CD4-positive, alpha-beta memory T cell (primary cell): ENCODE data around the gene SLC25A45. TPM values are rescaled to one million over a fixed set of nuclear protein-coding genes. Genes with fewer than 3 reads are reported as not detected.

Source experiments
- CTCF ChIA-PET: fragments of 350-600 bp; sonication (Branson Sonifier 250); formaldehyde crosslinking; loops from one replicate; lab custom pipeline; 2021; ENCODE audit warnings: inconsistent platforms; ENCODE audit not compliant: partially characterized antibody; lab: Charles Lee
- POLR2A ChIA-PET: fragments of 350-600 bp; sonication (Branson Sonifier 250); formaldehyde crosslinking; loops from one replicate; lab custom pipeline; 2021; ENCODE audit not compliant: partially characterized antibody; lab: Charles Lee
- DNase-seq, 5 donors: peaks; one replicate each; pipeline versions ENCODE4 v3.0.0 to v3.0.0-alpha.2; 2020 to 2022; ENCODE audit warnings: mixed read lengths in 1 of 5
- H3K27ac ChIP-seq: one replicate; pipeline ENCODE4 v1.7.0; 2013; ENCODE audit warnings: low read depth, low read length
- H3K27me3 ChIP-seq: 2 replicates; pipeline ENCODE4 v1.7.0; 2013; ENCODE audit warnings: mild to moderate bottlenecking, low read length, moderate library complexity; ENCODE audit not compliant: insufficient read depth
- H3K36me3 ChIP-seq: 2 replicates; pipeline ENCODE4 v1.7.0; 2013; ENCODE audit warnings: mild to moderate bottlenecking, low read length, moderate library complexity; ENCODE audit not compliant: insufficient read depth
- H3K4me1 ChIP-seq: 2 replicates; pipeline ENCODE4 v1.7.0; 2013; ENCODE audit warnings: mild to moderate bottlenecking, low read length, moderate library complexity; ENCODE audit not compliant: insufficient read depth
- H3K4me3 ChIP-seq, 2 donors: one replicate each; pipeline ENCODE4 v1.7.0; 2013; ENCODE audit warnings: low read length in 2 of 2, mild to moderate bottlenecking in 1 of 2
- H3K9me3 ChIP-seq, 2 donors: one replicate each; pipeline ENCODE4 v1.7.0; 2013; ENCODE audit warnings: low read length in 2 of 2, control low read depth in 1 of 2; ENCODE audit not compliant: control insufficient read depth in 1 of 2
- H3K27ac Mint-ChIP-seq, 7 donors: one replicate each; pipeline ENCODE4 v1.8.0; 2020 to 2021; ENCODE audit warnings: mixed read lengths in 7 of 7, mild to moderate bottlenecking in 6 of 7, inconsistent platforms in 3 of 7, moderate library complexity in 3 of 7
- H3K27me3 Mint-ChIP-seq, 2 donors: one replicate each; pipeline ENCODE4 v1.8.0; 2020 to 2021; ENCODE audit warnings: mixed read lengths in 2 of 2
- H3K36me3 Mint-ChIP-seq, 2 donors: one replicate each; pipeline ENCODE4 v1.8.0; 2020 to 2021; ENCODE audit warnings: mixed read lengths in 2 of 2, inconsistent platforms in 1 of 2, mild to moderate bottlenecking in 1 of 2
- H3K4me1 Mint-ChIP-seq, 4 donors: one replicate each; pipeline ENCODE4 v1.8.0; 2020 to 2021; ENCODE audit warnings: mixed read lengths in 4 of 4, mild to moderate bottlenecking in 1 of 4
- H3K4me3 Mint-ChIP-seq, 8 donors: one replicate each; pipeline ENCODE4 v1.8.0; 2020 to 2021; ENCODE audit warnings: mixed read lengths in 8 of 8, mild to moderate bottlenecking in 7 of 8, moderate library complexity in 6 of 8, inconsistent platforms in 3 of 8
- H3K9me3 Mint-ChIP-seq, 8 donors: one replicate each; pipeline ENCODE4 v1.8.0; 2020 to 2021; ENCODE audit warnings: mixed read lengths in 8 of 8, mild to moderate bottlenecking in 5 of 8, inconsistent platforms in 3 of 8, moderate library complexity in 1 of 8
- intact Hi-C: fragments of 100-400 bp; cut with micrococcal nuclease; formaldehyde crosslinking; loops from one replicate; pipeline ENCODE4 v1.15.1; 2023
- polyA plus RNA-seq, 2 donors: library from polyadenylated mRNA; unstranded; fragments of 300-500 nt; fragmentation: Illumina TruSeq; gene quantifications; one replicate each; pipeline ENCODE4 v1.2.3, GENCODE V29; 2021
- total RNA-seq, 2 experiments: library from RNA; stranded (reverse); gene quantifications; one replicate each; pipeline ENCODE4 v1.2.3, GENCODE V29; 2021

SLC25A45 gene
- 10 to 100 TPM; 17.0 to 24.2 TPM for total RNA-seq
- polyA plus RNA-seq, result 10 to 100 TPM in 1 of 2 donors, 1 to 10 TPM in 1; 7.2 to 15.0 TPM

DNA sequence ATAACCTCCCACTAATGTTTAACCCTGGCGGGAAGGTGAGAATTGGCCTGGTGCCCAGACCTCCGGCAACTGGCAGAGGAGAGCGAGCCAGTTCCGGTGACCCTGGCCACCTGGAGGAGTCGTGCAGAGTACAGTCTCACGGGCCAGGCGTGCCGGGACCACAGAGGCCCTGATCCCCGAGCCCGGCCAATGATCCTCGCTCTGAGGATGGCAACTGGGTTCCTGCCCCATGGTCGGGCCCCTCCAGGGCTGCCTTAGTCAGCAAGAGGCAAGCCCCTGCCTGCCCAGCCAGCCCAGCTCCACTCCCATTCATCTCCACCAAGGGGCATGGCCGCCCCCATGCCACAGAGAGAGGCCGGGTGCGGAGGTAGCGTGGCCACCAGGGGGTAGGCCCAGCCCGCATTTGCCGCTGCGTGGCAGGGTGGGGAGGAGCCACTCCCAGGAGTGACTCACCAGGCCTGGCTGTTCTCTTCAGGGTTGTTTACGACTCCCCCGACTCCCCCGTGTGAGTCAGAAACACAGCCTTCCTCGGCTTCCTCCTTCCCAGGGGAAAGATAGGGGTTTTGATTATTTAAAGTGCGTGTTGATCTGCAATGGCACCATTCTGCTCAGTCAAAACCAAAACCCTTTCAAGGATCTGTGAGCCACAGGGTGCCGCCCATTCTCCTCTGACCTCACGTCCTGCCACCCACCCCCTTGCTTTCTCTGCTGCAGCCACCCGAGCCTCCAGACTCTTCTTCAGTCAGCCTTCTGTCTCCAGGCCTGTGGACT is at the start of gene SLC25A45:
Gene SLC25A45 (minus strand): TSS at position 614 of the 771 bp plus-strand sequence. CDS start 695 bp downstream, outside the sequence.
- no peaks in the 10 kb centered on the region for H3K9me3 ChIP-seq
- H3K36me3 Mint-ChIP-seq, result peaks cover 0 to 15% of the 10 kb centered on the region in 2 donors
- peaks cover 6% of the 10 kb centered on the region for H3K36me3 ChIP-seq
- peak within 1 kb of the TSS; percentile 67 to 76 for H3K4me3 ChIP-seq
- ChIA-PET CTCF (interaction anchor here (0.6 to 6.3 kb wide), 14 partner anchors 12 to 272 kb away, joined by 3 to 75 read pairs (median 4); no protein-coding TSS in a partner anchor), POLR2A (interaction anchor here (0.6 to 25.9 kb wide), 18 partner anchors 8 to 195 kb away, joined by 3 to 654 read pairs (median 3); partner anchors contain the start of genes FAM89B, MALAT1, NEAT1 and SCYL1)
- H3K27ac Mint-ChIP-seq, result peak within 1 kb of the TSS; percentile 96 to 100 (median 99)
- no peaks in the 10 kb centered on the region for H3K27me3 ChIP-seq
- peaks cover 0 to 1% (median 0%) of the 10 kb centered on the region in 8 donors for H3K9me3 Mint-ChIP-seq
- H3K27me3 Mint-ChIP-seq, result no peaks in the 10 kb centered on the region
- H3K4me3 Mint-ChIP-seq, result peak within 1 kb of the TSS; percentile 85 to 95 (median 91)
- H3K4me1 Mint-ChIP-seq, result peaks cover 22 to 63% (median 44%) of the 10 kb centered on the region in 4 donors
- H3K4me1 ChIP-seq, result peaks cover 58% of the 10 kb centered on the region
- intact Hi-C loops, result loop anchor here (1.0 to 2.0 kb wide), 6 partner anchors 15 to 233 kb away; partner anchors contain the start of gene PCNX3
- H3K27ac ChIP-seq, result peak within 1 kb of the TSS; percentile 94
- peak; percentile 89 to 98 (median 91) for DNase-seq

- H3K36me3 ChIP-seq, result peaks cover 30% of the 10 kb centered on the region
- CTCF ChIA-PET, result interaction anchor here (0.5 to 1.5 kb wide), 4 partner anchors 10 to 96 kb away, joined by 3 to 49 read pairs (median 16); partner anchors contain the start of gene NEAT1
These were observed 49.1 kb upstream of the SLC25A45 start for GRCh38 chr11:65431451-65432099.

DNA sequence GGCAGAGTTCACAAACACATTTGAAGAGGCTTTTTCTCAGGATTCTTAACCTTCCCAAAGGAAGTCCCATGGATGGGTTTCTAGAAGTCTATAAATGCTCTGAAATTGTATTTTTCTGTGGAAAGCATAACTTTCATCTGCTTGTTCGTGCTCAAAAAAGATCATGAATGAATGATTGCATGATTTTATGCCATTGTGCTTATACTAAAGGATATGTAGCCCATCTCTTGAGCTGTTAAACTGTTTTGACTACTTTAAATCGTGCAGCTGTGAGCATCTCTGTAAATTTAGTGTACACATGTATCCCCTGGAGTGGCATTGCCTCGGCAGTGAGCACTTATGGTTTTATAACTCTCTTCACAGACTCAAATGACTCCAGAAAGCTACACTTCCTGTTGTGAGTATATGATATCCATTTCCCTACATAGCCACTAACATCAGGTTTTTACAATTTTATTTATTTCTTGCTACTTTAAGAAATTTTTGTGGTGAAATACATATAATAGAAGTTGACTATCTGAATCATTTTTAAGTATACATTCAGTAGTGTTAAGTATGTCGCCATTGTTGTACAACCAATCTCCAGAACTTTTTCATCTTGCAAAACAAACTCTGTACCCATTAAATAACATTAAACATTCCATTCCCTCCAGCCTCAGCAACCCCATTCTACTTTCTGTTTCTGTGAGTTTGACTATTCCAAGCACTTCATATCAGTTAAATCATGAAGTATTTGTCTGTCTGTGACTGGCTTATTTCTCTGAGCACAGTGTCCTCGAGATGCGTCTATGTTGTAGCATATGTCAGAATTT is 48.2 kb upstream of the SLC25A45 start:
- POLR2A ChIA-PET, result interaction anchor here (0.9 to 22.2 kb wide), 8 partner anchors 13 to 145 kb away, joined by 3 to 3839 read pairs (median 335); partner anchors contain the start of genes CDC42EP2, EHBP1L1, FRMD8 and MALAT1
- no peaks in the 10 kb centered on the region for H3K27me3 Mint-ChIP-seq
- peaks cover 89% of the 10 kb centered on the region for H3K4me1 ChIP-seq

More at GRCh38 chr11:65431451-65432099, 49.1 kb upstream of the SLC25A45 start:
- DNase-seq, result peak; percentile 71 to 79 (median 78)
- H3K36me3 Mint-ChIP-seq, result peaks cover 39 to 51% of the 10 kb centered on the region in 2 donors
- Histone ChIP-seq H3K27ac (peak overlapping the region; percentile 31), H3K4me1 (peaks cover 85% of the 10 kb centered on the region), H3K9me3 (no peaks in the 10 kb centered on the region), H3K27me3 (no peaks in the 10 kb centered on the region), H3K4me3 (no peak overlapping the region)
- peak overlapping the region; percentile 85 to 100 (median 92) for H3K27ac Mint-ChIP-seq
- H3K27me3 Mint-ChIP-seq, result no peaks in the 10 kb centered on the region
- H3K4me1 Mint-ChIP-seq, result peaks cover 73 to 96% (median 82%) of the 10 kb centered on the region in 4 donors
- POLR2A ChIA-PET, result interaction anchor here (1.4 to 1.5 kb wide), 8 partner anchors 9 to 73 kb away, joined by 3 to 81 read pairs (median 10); partner anchors contain the start of genes MALAT1 and NEAT1
- intact Hi-C loops, result loop anchor here (2.0 kb wide), 1 partner anchor 45 kb away; no protein-coding TSS in a partner anchor
- no peaks in the 10 kb centered on the region for H3K9me3 Mint-ChIP-seq
- H3K4me3 Mint-ChIP-seq, result peak overlapping the region; percentile 50 to 95 (median 70)

DNA sequence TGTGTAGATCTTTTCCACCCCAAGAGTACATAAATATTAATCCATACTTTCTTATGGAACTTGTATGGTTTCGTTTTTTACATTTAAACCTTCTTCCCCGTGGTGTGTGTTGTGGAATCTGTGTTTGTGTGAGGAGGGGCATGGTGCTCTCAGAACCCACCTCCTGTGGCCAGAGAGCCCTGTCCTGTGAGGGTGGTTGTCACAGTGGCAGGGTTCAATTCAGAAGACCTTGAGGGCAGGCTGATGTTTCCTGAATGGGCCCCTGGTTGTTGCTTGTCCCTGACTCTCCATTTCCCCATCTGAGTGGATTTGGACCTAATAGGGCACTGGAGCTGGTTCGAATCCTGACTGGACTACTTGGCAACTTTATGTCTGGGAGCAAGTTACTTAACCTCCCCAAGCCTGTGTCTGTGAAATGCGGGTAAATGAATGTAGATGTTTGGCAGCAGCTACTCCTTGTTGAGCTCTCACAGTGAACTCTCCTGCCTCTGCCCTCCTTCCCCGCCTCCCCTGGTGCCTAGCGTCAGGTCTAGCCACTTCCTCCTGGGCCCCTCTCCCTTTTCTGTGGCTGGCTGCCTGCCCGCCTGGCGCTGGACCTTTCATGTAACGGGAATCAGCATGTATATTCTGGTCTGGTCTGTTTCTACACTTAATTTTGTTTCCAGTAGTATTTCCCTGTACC is 47.4 kb upstream of the SLC25A45 start:
- Mint-ChIP-seq H3K27ac (peak overlapping the region; percentile 93 to 100 (median 97)), H3K4me1 (peaks cover 69 to 93% (median 75%) of the 10 kb centered on the region in 4 donors), H3K9me3 (peaks cover 0 to 2% (median 0%) of the 10 kb centered on the region in 8 donors), H3K27me3 (no peaks in the 10 kb centered on the region), H3K36me3 (peaks cover 44 to 49% of the 10 kb centered on the region in 2 donors), H3K4me3 (peak overlapping the region; percentile 88 to 97 (median 95))
- Histone ChIP-seq H3K27ac (peak overlapping the region; percentile 98), H3K4me3 (peak overlapping the region; percentile 33 to 59), H3K27me3 (no peaks in the 10 kb centered on the region), H3K9me3 (no peaks in the 10 kb centered on the region), H3K4me1 (peaks cover 83% of the 10 kb centered on the region), H3K36me3 (peaks cover 21% of the 10 kb centered on the region)
- POLR2A ChIA-PET, result interaction anchor here (0.9 to 22.2 kb wide), 8 partner anchors 12 to 146 kb away, joined by 3 to 3839 read pairs (median 335); partner anchors contain the start of genes CDC42EP2, EHBP1L1, FRMD8 and MALAT1
- intact Hi-C loops, result loop anchor here (1.0 to 5.0 kb wide), 3 partner anchors 9 to 142 kb away; partner anchors contain the start of genes FAM89B and ZNRD2
- CTCF ChIA-PET, result interaction anchor here (0.9 to 2.6 kb wide), 3 partner anchors 12 to 79 kb away, joined by 3 to 37 read pairs (median 4); no protein-coding TSS in a partner anchor
- DNase-seq, result peak; percentile 36 to 72 (median 46)

More for the DNA sequence above, 48.2 kb upstream of the SLC25A45 start:
- Histone ChIP-seq H3K4me3 (peak overlapping the region; percentile 33 to 59), H3K27ac (peak overlapping the region; percentile 98), H3K27me3 (no peaks in the 10 kb centered on the region), H3K36me3 (peaks cover 24% of the 10 kb centered on the region), H3K9me3 (no peaks in the 10 kb centered on the region)
- Mint-ChIP-seq H3K36me3 (peaks cover 45 to 50% of the 10 kb centered on the region in 2 donors), H3K9me3 (no peaks in the 10 kb centered on the region), H3K27ac (peak overlapping the region; percentile 93 to 100 (median 97)), H3K4me1 (peaks cover 73 to 94% (median 81%) of the 10 kb centered on the region in 4 donors), H3K4me3 (peak overlapping the region; percentile 88 to 97 (median 95))
- DNase-seq, result peak; percentile 31 to 49 (median 36)
- intact Hi-C loops, result loop anchor here (1.0 to 2.0 kb wide), 2 partner anchors 9 to 46 kb away; no protein-coding TSS in a partner anchor
- CTCF ChIA-PET, result interaction anchor here (0.9 to 2.6 kb wide), 2 partner anchors 13 to 78 kb away, joined by 4 to 37 read pairs; no protein-coding TSS in a partner anchor

DNA sequence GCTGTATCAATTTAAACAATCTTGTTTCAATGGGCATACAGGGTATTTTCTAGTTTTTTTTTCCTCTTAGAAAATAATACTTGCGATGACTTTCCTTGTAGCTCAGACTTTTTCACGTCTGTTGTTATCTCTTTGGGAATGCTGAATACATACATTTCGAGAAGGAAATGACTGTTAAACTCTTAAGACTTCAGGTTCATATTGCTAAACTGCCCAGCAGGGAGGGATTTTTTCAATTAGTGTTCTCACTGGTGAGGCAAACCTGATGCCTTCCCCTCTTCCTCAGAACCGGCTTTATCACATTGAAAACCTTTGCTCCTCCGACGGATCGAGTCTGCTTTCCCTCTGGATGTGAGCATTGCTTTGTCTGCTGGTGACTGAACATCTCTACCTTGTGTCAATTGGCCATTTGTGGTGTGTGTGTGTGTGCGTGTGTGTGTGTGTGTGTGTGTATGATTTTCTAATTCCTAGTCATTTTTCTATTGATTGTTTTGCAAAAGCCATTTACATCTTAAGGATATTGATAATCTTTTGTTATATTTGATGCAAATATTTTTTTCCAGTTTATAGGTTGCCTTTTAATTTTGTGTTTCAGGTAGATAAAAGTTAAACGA is 46.7 kb upstream of the SLC25A45 start:
- peaks cover 76% of the 10 kb centered on the region for H3K4me1 ChIP-seq
- no peaks in the 10 kb centered on the region for H3K9me3 ChIP-seq
- H3K4me3 ChIP-seq, result peak overlapping the region; percentile 19 to 59

More for the DNA sequence above, 46.7 kb upstream of the SLC25A45 start:
- H3K4me3 Mint-ChIP-seq, result peak overlapping the region; percentile 88 to 97 (median 95)
- H3K9me3 Mint-ChIP-seq, result peaks cover 0 to 2% (median 0%) of the 10 kb centered on the region in 8 donors
- peak overlapping the region; percentile 93 to 100 (median 97) for H3K27ac Mint-ChIP-seq
- H3K27me3 ChIP-seq, result no peaks in the 10 kb centered on the region
- ChIA-PET POLR2A (interaction anchor here (8.9 to 22.2 kb wide), 5 partner anchors 11 to 69 kb away, joined by 224 to 3839 read pairs (median 524); partner anchors contain the start of genes FRMD8, MALAT1, NEAT1 and SLC25A45), CTCF (interaction anchor here (0.9 to 2.6 kb wide), 3 partner anchors 11 to 74 kb away, joined by 3 to 37 read pairs (median 3); no protein-coding TSS in a partner anchor)
- peak overlapping the region; percentile 98 for H3K27ac ChIP-seq
- H3K36me3 Mint-ChIP-seq, result peaks cover 46 to 49% of the 10 kb centered on the region in 2 donors
- intact Hi-C loops, result loop anchor here (5.0 kb wide), 1 partner anchor 143 kb away; the partner anchor contains the start of genes FAM89B and ZNRD2
- H3K36me3 ChIP-seq, result peaks cover 14% of the 10 kb centered on the region
- peak in 1 of 5 donors; percentile 26 for DNase-seq
- no peaks in the 10 kb centered on the region for H3K27me3 Mint-ChIP-seq
- peaks cover 62 to 93% (median 69%) of the 10 kb centered on the region in 4 donors for H3K4me1 Mint-ChIP-seq
